ENCODE data around the gene TULP4. TPM values are rescaled to one million over a fixed set of nuclear protein-coding genes. Genes with fewer than 3 reads are reported as not detected.

TULP4 gene
- total and polyA plus RNA-seq, 2 of the 8 experiments (the other 6 are each of a cell fraction or from before 2014, with no cell fraction given): 7.7 to 51.6 TPM

- Histone ChIP-seq H3K4me1 (replicated peaks in 1 of 4; ENCODE audit: control insufficient read depth in 3 of 4, insufficient read depth in 4 of 4, low read length in 3 of 4) (peaks cover 3 to 12% (median 7%) of the 10 kb centered on the region in 4 experiments), H4K5ac (ENCODE audit: insufficient read length, low read depth, low read length) (no peak overlapping the region), H3K79me1 (ENCODE audit: low read depth, low read length) (no peaks in the 10 kb centered on the region), H3K23me2 (ENCODE audit: low read depth, low read length) (no peaks in the 10 kb centered on the region), H4K91ac (replicated peaks; ENCODE audit: insufficient read length, low read length) (no peak overlapping the region), H3K4me3 (ENCODE audit: extremely low read depth in 1 of 4, insufficient read depth in 2 of 4, low read depth in 3 of 4, low read length in 4 of 4) (no peak overlapping the region), H3K36me3 (ENCODE audit: control insufficient read depth in 2 of 4, insufficient read depth in 4 of 4, low read length in 3 of 4) (no peaks in the 10 kb centered on the region), H3K56ac (replicated peaks; ENCODE audit: insufficient read length, low read depth, low read length) (no peak overlapping the region), H3K4me2 (ENCODE audit: insufficient read depth in 1 of 2, low read depth in 2 of 2, low read length in 2 of 2) (no peak overlapping the region), H3K27ac (ENCODE audit: low read depth, low read length) (no peak overlapping the region), H2BK12ac (ENCODE audit: low read depth, low read length) (0 out of 2 replicates have a peak overlapping the region, but pooled peaks have one; percentile 50), H4K20me1 (replicated peaks in 1 of 2; ENCODE audit: control insufficient read depth in 1 of 2, insufficient read depth in 2 of 2, low read length in 2 of 2) (peaks cover 0 to 2% of the 10 kb centered on the region in 2 experiments), H3K18ac (ENCODE audit: extremely low read depth, low read length) (no peak overlapping the region), H3K9me3 (ENCODE audit: insufficient read depth in 2 of 2, low read depth in 1 of 2, low read length in 1 of 2) (no peaks in the 10 kb centered on the region), H4K8ac (ENCODE audit: extremely low read depth, insufficient read depth, low read length) (no peak overlapping the region), H3K9ac (replicated peaks in 1 of 4; ENCODE audit: extremely low read depth in 1 of 4, low read depth in 3 of 4, low read length in 3 of 4) (no peak overlapping the region), H2AFZ (ENCODE audit: low read length) (no peak overlapping the region), H2AK5ac (ENCODE audit: low read depth, low read length) (no peak overlapping the region), H3K14ac (ENCODE audit: insufficient read length) (no peak overlapping the region), H2BK5ac (ENCODE audit: low read depth, low read length) (no peak overlapping the region), H3K79me2 (ENCODE audit: control insufficient read depth in 1 of 2, insufficient read depth in 2 of 2, low read length in 2 of 2) (no peaks in the 10 kb centered on the region), H3K27me3 (replicated peaks in 1 of 4; ENCODE audit: control insufficient read depth in 3 of 4, extremely low read depth in 1 of 4, insufficient read depth in 3 of 4, low read length in 3 of 4) (no peaks in the 10 kb centered on the region), H3K4ac (replicated peaks; ENCODE audit: insufficient read length, low read depth, low read length) (peak overlapping the region; percentile 38), H2BK20ac (ENCODE audit: low read length) (no peak overlapping the region), H2BK120ac (replicated peaks; ENCODE audit: low read depth, low read length) (no peak overlapping the region), H2BK15ac (ENCODE audit: low read length) (no peak overlapping the region), H3K23ac (ENCODE audit: insufficient read length) (no peak overlapping the region)
- 91% methylated on average over 4 of the region's 4 CpGs; no CpG with 5 or more reads in 1 of the 2 experiments for WGBS, 2 experiments (ENCODE audit: extremely low coverage in 1 of 2, insufficient coverage in 1 of 2, insufficient read length in 1 of 2, insufficient replicate concordance in 2 of 2, low coverage in 1 of 2, low lambda C conversion rate in 2 of 2, missing lambda C conversion rate in 1 of 2)
- POLR2A ChIA-PET (ENCODE audit: partially characterized antibody): interaction anchor here (0.6 kb wide), 1 partner anchor 44 kb away, joined by 3 read pairs; no protein-coding TSS in a partner anchor
- FAIRE-seq (no peak), DNase-seq (ENCODE audit: low read depth in 1 of 2, low spot score in 2 of 2) (no peak)
- CTCF ChIA-PET (ENCODE audit: partially characterized antibody): interaction anchor here (0.5 to 1.4 kb wide), 6 partner anchors 57 to 300 kb away, joined by 3 to 5 read pairs (median 4); no protein-coding TSS in a partner anchor
- no peak for TF ChIP-seq CHD1 (IDR thresholded peaks at IDR 0.05; ENCODE audit: low read depth, low read length)
- no peak for TF ChIP-seq SAP30 (IDR thresholded peaks at IDR 0.05; ENCODE audit: insufficient read depth, insufficient replicate concordance, low read length)
- TF ChIP-seq NRF1 (IDR thresholded peaks at IDR 0.05; ENCODE audit: low read depth, low read length): no peak
- TF ChIP-seq EP300 (IDR thresholded peaks at IDR 0.05; ENCODE audit: borderline replicate concordance in 1 of 2, low read depth in 2 of 2, low read length in 2 of 2): no peak
Observed at GRCh38 chr6:158459726-158460125, 147.5 kb downstream of the TULP4 start.
